IMR-90 (cell line): ENCODE measurements around the gene SPI1.
A peak's percentile ranks its signal among the peaks of the same experiment; 100 is the strongest.

Experiments used
- BHLHE40 ChIP-seq: fragments of 150-350 bp; IDR thresholded peaks from 2 replicates; pipeline ENCODE4 v1.6.1; 2016; ENCODE audit warnings: mild to moderate bottlenecking, low read depth, low read length
- CEBPB ChIP-seq: IDR thresholded peaks from 2 replicates; pipeline ENCODE4 v1.6.1; 2012; ENCODE audit warnings: low read depth, low read length, improper control_type of control experiment
- CTCF ChIP-seq: conservative IDR thresholded peaks from 2 replicates; pipeline ENCODE4 v1.5.1; 2012; ENCODE audit warnings: mild to moderate bottlenecking, low read depth, low read length, improper control_type of control experiment
- MXI1 ChIP-seq: IDR thresholded peaks from 2 replicates; pipeline ENCODE4 v1.6.1; 2012; ENCODE audit warnings: low read depth, mild to moderate bottlenecking, low read length, moderate library complexity, borderline replicate concordance
- POLR2A ChIP-seq: IDR thresholded peaks from 2 replicates; pipeline ENCODE4 v1.6.1; 2012; ENCODE audit warnings: mild to moderate bottlenecking, low read depth, low read length
- RCOR1 ChIP-seq: IDR thresholded peaks from 2 replicates; pipeline ENCODE4 v1.6.1; 2012; ENCODE audit warnings: mild to moderate bottlenecking, low read length, improper control_type of control experiment; ENCODE audit not compliant: insufficient replicate concordance
- RFX5 ChIP-seq: IDR thresholded peaks from 2 replicates; pipeline ENCODE4 v1.8.0; 2012; ENCODE audit warnings: low read depth, mild to moderate bottlenecking, low read length, moderate library complexity

- TF ChIP-seq CTCF (peak; percentile 14; the same call in 1 of the 2 replicates), POLR2A (no peak), RCOR1 (no peak), MXI1 (no peak), CEBPB (peak; percentile 18; the same call in 1 of the 2 replicates), BHLHE40 (no peak), RFX5 (no peak)
Measured at GRCh38 chr11:47348859-47349258, 29.5 kb downstream of the SPI1 start.
